ENCODE data around the gene SLC44A5.

DNA sequence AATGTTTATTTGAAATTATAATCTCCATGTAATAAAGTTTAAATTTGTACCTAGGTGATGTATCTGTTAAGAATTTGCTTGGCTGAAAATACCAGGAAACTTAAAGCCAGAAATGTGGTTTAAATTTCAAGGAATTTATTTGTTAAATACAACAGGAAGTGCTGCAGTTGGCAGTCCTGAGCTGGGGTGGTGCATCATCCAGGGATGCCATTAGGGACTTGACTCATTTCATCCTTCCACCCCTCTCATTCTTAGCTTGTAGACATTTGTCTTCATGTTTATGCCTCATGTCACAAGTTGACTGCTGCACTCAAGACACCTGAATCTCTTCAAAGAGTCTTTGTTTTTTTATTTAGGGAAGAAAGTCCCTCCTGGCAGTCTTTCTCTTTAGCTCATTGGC is 300.8 kb downstream of the SLC44A5 start:
- TF ChIP-seq POLR2AphosphoS5 (IDR thresholded peaks at IDR 0.05), result no peak
- TF ChIP-seq CTCF (IDR thresholded peaks at IDR 0.05 in 8 of 11, conservative IDR thresholded peaks at IDR 0.05 in 3 of 11), result no peak
- no peak for TF ChIP-seq POLR2A (IDR thresholded peaks at IDR 0.05)

Measured in spleen (tissue), 7 donors.